Non-pigmented ciliary epithelial cell (primary cell): ENCODE results near the gene NMS.

ENCODE experiments used
- DNase-seq: peaks from one replicate; pipeline ENCODE4 v3.0.0-alpha.2; 2010; ENCODE audit warnings: low read depth

The NMS gene

GRCh38 chr2:100485396-100485795 is 15.1 kb downstream of the NMS start:
- no peak for DNase-seq

DNA sequence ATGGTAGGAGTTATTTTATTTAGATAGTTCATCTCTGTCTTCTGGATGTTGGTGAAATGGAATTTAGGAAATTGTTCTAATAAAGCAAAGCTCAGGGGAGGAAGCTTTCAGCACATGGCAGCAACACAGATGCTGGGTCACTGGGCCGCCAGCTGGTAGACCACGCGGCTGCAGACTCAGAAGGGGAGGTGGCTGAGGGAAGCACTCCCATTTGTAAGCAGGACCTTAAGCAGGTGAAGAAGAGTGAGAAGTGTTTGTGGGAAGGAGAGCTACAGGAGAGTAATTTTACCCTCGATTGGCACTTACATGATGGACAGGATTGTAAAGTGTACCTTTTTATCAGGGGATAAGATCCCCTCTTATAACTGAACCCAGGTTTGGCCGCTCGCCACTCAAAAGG is 24.4 kb downstream of the NMS start:
- DNase-seq = no peak

DNA sequence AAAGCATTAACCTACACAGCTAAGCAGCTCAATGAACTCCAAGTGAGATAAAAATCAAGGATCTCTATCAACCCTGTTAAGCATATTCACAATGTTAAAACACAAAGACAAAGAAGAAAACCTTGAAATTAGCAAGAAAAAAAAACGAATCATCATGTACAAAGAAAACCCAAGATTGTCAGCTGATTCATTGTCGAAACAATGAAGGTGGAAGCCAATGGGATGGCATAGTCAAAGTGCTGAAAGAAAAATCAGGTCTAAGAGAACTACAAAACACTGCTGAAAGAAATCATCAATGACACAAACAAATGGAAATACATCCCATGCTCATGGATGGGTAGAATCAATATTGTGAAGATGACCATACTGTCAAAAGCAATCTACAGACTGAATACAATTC is 32.5 kb downstream of the NMS start:
- DNase-seq = no peak

DNA sequence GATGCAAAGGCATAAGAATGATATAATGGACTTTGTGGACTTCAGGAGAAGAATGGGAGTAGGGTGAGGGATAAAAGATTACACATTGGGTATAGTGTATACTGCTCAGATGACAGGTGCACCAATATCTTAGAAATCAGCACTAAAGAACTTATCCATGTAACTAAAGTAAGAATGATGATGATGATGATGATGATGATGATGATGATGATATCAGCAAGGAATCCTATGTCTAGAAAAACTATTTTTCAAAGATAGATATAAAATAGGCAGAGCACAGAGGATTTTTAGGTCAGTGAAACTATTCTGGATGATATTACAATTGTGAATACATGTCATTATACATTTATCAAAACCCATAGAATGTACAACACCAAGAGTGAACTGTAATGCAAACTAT is 34.3 kb downstream of the NMS start:
- no peak for DNase-seq

DNA sequence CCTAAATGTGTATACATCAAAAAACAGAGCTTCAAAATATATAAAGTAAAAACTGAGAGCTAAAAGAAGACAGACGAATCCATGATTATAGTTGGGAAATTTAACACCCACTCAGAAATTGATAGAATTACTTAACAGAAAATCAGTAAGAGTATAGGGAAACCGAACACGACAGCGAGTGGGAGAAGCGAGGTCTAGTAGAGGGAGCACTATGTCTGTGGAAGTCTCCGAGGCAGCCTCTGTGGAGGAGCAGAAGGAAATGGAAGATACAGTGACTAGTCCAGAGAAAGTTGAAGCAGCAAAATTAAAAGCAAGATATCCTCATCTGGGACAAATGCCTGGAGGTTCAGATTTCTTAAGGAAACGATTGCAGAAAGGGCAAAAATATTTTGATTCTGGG is 38.8 kb downstream of the NMS start:
- DNase-seq = no peak

- DNase-seq = no peak
Measured at GRCh38 chr2:100513650-100514049, 43.4 kb downstream of the NMS start.

GRCh38 chr2:100517556-100517955 is 47.3 kb downstream of the NMS start:
- DNase-seq = no peak

GRCh38 chr2:100518801-100519200 is 48.5 kb downstream of the NMS start:
- DNase-seq = no peak

DNA sequence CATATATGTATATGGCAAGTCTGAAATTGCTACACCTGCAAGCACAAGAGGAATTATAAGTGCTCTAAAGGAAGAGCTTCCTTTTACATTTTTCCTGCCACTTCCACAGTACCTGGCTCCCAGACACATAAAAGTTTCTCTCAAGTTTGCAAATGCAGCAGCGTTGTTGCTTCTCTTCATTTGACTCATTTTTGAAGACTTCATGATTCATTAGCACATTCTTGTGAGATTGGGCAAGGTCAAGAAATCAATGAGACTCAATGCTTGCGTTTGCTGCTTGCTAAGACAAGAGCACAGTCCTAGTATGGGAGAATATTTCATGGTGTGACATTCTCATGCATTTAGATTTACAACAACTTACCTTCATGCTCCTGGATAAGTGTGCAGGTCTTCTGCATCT is 49.9 kb downstream of the NMS start:
- DNase-seq = no peak

GRCh38 chr2:100522430-100522829 is 52.1 kb downstream of the NMS start:
- no peak for DNase-seq

DNA sequence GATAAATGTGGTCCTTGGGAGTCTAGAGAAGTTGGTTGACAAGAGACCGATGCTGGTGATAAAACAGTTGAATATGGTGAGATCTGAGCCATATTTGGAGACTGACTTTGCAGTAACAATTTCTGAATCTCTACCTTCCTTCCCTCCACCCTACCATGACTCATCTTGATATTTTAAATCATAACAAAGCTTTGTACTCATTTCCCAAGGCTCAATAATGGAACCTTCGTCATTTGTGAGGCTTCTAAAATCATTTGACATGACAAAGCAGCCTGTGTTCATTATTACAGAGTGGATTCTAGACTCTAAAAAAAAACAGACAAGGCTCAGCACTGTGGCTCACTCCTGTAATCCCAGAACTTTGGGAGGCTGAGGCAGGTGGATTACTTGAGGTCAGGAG is 54.0 kb downstream of the NMS start:
- no peak for DNase-seq

DNA sequence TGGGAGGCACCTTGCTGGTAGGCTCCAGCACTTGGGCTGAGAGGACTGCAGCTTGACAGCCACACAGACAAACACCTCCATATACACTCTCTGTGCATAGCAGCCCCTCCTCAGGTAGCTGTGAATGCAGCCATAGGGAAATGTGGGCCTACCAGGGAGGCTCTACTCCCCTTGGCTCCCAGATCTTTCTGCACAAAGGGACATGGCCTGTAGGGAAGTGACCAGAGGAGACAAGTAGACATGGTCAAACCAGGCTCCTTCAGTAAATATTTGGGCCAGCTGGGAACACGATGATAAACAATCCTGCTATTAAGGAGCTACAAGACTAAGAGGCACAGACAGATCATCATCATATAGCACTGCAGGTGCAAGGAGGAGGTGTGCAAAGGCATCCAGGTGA is 56.6 kb downstream of the NMS start:
- DNase-seq = no peak

DNA sequence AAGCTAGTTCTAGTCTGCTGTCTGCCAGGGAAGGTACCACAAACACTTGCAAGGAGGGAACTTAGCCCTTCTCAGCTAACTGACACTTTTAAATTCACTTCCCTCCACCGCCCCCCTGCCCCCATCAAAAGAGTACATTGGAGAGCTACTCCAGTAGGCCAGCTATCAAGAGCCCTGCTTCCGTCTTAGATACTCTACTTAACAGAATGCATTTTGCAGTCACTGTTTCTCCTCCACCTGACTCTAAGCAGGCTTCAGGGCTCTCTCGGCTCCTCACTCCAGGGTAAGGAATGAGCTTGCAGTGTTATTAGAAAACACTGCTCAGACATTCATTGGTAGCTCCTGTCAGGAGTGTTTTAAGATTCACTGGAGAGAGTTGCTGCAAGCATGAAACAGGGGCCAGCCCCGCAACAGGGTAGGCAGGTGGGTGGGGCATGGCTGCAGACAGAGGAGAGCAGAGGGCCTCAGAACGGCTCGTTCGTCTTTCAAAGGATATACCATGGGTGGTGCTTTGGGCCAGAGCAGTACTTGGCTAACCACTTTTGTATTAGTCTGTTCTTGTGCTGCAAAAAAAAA is 57.2 kb downstream of the NMS start:
- no peak for DNase-seq

GRCh38 chr2:100529176-100529575 is 58.9 kb downstream of the NMS start:
- no peak for DNase-seq

DNA sequence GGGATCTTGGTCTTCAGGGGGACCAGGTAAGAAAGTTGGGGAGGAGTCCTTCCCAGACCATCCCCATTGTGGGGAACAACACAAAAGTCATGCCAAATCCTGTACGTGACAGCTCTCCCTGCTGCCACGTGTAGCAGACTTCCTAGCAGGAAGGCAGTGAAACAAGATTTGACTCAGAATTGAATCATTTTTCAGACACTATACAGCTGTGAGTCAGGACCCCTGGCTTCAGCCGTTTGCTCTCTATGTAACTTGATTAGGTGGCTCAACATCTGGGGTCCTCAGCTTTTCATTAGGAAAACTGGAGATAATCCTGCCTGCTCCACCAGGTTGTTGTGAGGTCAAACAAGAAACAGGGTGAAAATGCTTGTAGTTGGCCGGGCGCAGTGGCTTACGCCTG is 59.6 kb downstream of the NMS start:
- DNase-seq = no peak
